ENCODE data around the gene TIGD4. TPM values are rescaled to one million over a fixed set of nuclear protein-coding genes. Genes with fewer than 3 reads are reported as not detected.
"Not testable (repeated sequence)": the region's sequence is repeated elsewhere in the genome, so short reads cannot be mapped to it uniquely, and the experiment has no call there.

The TIGD4 gene
- total RNA-seq, 2 experiments from 2014 or later, result 0.27 to 0.47 TPM

GRCh38 chr4:152776352-152776751, 3.2 kb downstream of the TIGD4 start:
- ATAC-seq, result no peak
- no peak for DNase-seq
- POLR2A ChIA-PET, result no interaction called here
- Mint-ChIP-seq H3K4me3 (no peak overlapping the region), H3K36me3 (ENCODE audit: low read depth) (no peaks in the 10 kb centered on the region), H3K4me1 (ENCODE audit: low read depth) (peaks cover 24% of the 10 kb centered on the region), H3K27ac (no peak overlapping the region), H3K27me3 (peaks cover 8% of the 10 kb centered on the region), H3K9me3 (no peaks in the 10 kb centered on the region)
- CTCF ChIA-PET, result no interaction called here
- no peak for TF ChIP-seq CTCF (IDR thresholded peaks at IDR 0.05)
- intact Hi-C loops (cut with micrococcal nuclease), result loop anchor here (10.0 kb wide), 1 partner anchor 338 kb away; no protein-coding TSS in a partner anchor

GRCh38 chr4:152773953-152774352, 5.6 kb downstream of the TIGD4 start:
- no peak overlapping the region for H3K4me3 Mint-ChIP-seq
- H3K9me3 Mint-ChIP-seq, result no peaks in the 10 kb centered on the region
- H3K27me3 Mint-ChIP-seq, result peaks cover 8% of the 10 kb centered on the region
- H3K36me3 Mint-ChIP-seq (ENCODE audit: low read depth), result no peaks in the 10 kb centered on the region
- intact Hi-C loops (cut with micrococcal nuclease), result loop anchor here (10.0 kb wide), 1 partner anchor 341 kb away; no protein-coding TSS in a partner anchor
- no peak for DNase-seq
- no peak for TF ChIP-seq CTCF (IDR thresholded peaks at IDR 0.05)
- H3K27ac Mint-ChIP-seq, result no peak overlapping the region
- ATAC-seq, result no peak
- peaks cover 17% of the 10 kb centered on the region for H3K4me1 Mint-ChIP-seq (ENCODE audit: low read depth)
- POLR2A ChIA-PET, result no interaction called here
- CTCF ChIA-PET, result no interaction called here

GRCh38 chr4:152773339-152773738, 6.2 kb downstream of the TIGD4 start:
- ChIA-PET POLR2A (no interaction called here), CTCF (no interaction called here)
- intact Hi-C loops (cut with micrococcal nuclease), result loop anchor here (10.0 kb wide), 1 partner anchor 341 kb away; no protein-coding TSS in a partner anchor
- Mint-ChIP-seq H3K36me3 (ENCODE audit: low read depth) (no peaks in the 10 kb centered on the region), H3K4me3 (no peak overlapping the region), H3K27ac (no peak overlapping the region), H3K9me3 (no peaks in the 10 kb centered on the region), H3K4me1 (ENCODE audit: low read depth) (peaks cover 11% of the 10 kb centered on the region), H3K27me3 (peaks cover 8% of the 10 kb centered on the region)
- DNase-seq (no peak), ATAC-seq (no peak)
- TF ChIP-seq CTCF (IDR thresholded peaks at IDR 0.05), result no peak

- ChIA-PET CTCF (no interaction called here), POLR2A (no interaction called here)
- no peak for TF ChIP-seq CTCF (IDR thresholded peaks at IDR 0.05)
- Mint-ChIP-seq H3K4me3 (no peak overlapping the region), H3K27me3 (peaks cover 2% of the 10 kb centered on the region), H3K4me1 (ENCODE audit: low read depth) (peaks cover 5% of the 10 kb centered on the region), H3K9me3 (no peaks in the 10 kb centered on the region), H3K36me3 (ENCODE audit: low read depth) (no peaks in the 10 kb centered on the region), H3K27ac (no peak overlapping the region)
- intact Hi-C loops (cut with micrococcal nuclease), result loop anchor here (10.0 kb wide), 1 partner anchor 343 kb away; no protein-coding TSS in a partner anchor
- no peak for DNase-seq
- ATAC-seq, result peak; percentile 55
These were observed 7.6 kb downstream of the TIGD4 start for GRCh38 chr4:152771741-152772533.

GRCh38 chr4:152765069-152765737, 14.3 kb downstream of the TIGD4 start:
- H3K4me3 Mint-ChIP-seq; H3K27ac Mint-ChIP-seq; H3K36me3 Mint-ChIP-seq (ENCODE audit: low read depth); intact Hi-C loops (cut with micrococcal nuclease); H3K4me1 Mint-ChIP-seq (ENCODE audit: low read depth); ATAC-seq; H3K27me3 Mint-ChIP-seq; H3K9me3 Mint-ChIP-seq; CTCF ChIA-PET; DNase-seq; POLR2A ChIA-PET: not testable (repeated sequence)
